Esophagus squamous epithelium (tissue), 5 donors: ENCODE data around the gene TMF1. TPM values are rescaled to one million over a fixed set of nuclear protein-coding genes. Genes with fewer than 3 reads are reported as not detected.
A peak's percentile ranks its signal among the peaks of the same experiment; 100 is the strongest.

Experiments used
- DNase-seq: peaks from one replicate; lab custom pipeline; 2025; lab: John Stamatoyannopoulos, UW
- H3K27ac ChIP-seq, 4 donors: fragments of 200-600 bp; sonication (generic); one replicate each; pipeline ENCODE4 v1.5.1; 2016 to 2019; ENCODE audit warnings: mild to moderate bottlenecking in 1 of 4
- H3K27me3 ChIP-seq, 4 donors: fragments of 200-600 bp; sonication (generic); 1 replicate in 3 of 4; 2 replicates in 1 of 4; pipeline versions ENCODE4 v1.5.1 to v1.6.0; 2017 to 2021; ENCODE audit warnings: antibody characterized with exemption in 1 of 4
- H3K36me3 ChIP-seq, 3 donors: fragments of 200-600 bp; sonication (generic); one replicate each; pipeline ENCODE4 v1.5.1; 2016 to 2019
- H3K4me1 ChIP-seq, 3 donors: fragments of 200-600 bp; sonication (generic); one replicate each; pipeline ENCODE4 v1.5.1; 2017 to 2019
- H3K4me3 ChIP-seq, 4 donors: fragments of 200-600 bp; sonication (generic); 1 replicate in 3 of 4; 2 replicates in 1 of 4; pipeline ENCODE4 v1.5.1; 2016 to 2019; ENCODE audit warnings: mild to moderate bottlenecking in 2 of 4, moderate library complexity in 1 of 4
- H3K9me3 ChIP-seq, 3 donors: fragments of 200-600 bp; sonication (generic); one replicate each; pipeline ENCODE4 v1.5.1; 2016 to 2019
- CTCF ChIP-seq, 6 experiments: fragments of 450-650 bp in 4 of 6; fragments of 200-600 bp in 2 of 6; sonication (generic) in 2 of 6; IDR thresholded peaks; one replicate each; pipeline ENCODE4 v1.5.1; 2016 to 2019; ENCODE audit warnings: antibody characterized with exemption in 6 of 6, mild to moderate bottlenecking in 4 of 6, moderate library complexity in 4 of 6
- POLR2A ChIP-seq, 4 donors: fragments of 450-650 bp; IDR thresholded peaks; one replicate each; pipeline ENCODE4 v1.6.1; 2017; ENCODE audit warnings: antibody characterized with exemption in 4 of 4, mild to moderate bottlenecking in 4 of 4, moderate library complexity in 3 of 4
- WGBS, 2 donors: methylation state at CpG; one replicate each; pipeline ENCODE4 v1.1.5; 2018; 5-methylcytosine and 5-hydroxymethylcytosine counted together
- intact Hi-C: fragments of 100-400 bp; cut with DNase I; formaldehyde crosslinking; loops from one replicate; pipeline ENCODE4 v1.15.0; 2022
- small RNA-seq, 4 donors: library from RNA; depleted of rRNA; stranded (forward); fragments of <200 nt; gene quantifications; one replicate each; pipeline ENCODE3, GENCODE V24; 2016
- total RNA-seq, 4 donors: library from RNA; depleted of rRNA; stranded (reverse); fragments of >200 nt; gene quantifications; one replicate each; pipeline ENCODE4 v1.1.0, GENCODE V29; 2016
- donor health status: DM: yes; HTN: yes; CAD: no.

Gene TMF1
- total RNA-seq, 4 donors from 2014 or later: 13.3 to 30.1 (median 19.4) TPM

- intact Hi-C loops: no loop called here
Observed at GRCh38 chr3:68972358-68972979, 79.7 kb downstream of the TMF1 start.

More at GRCh38 chr3:68972358-68972979, 79.7 kb downstream of the TMF1 start:
- WGBS, 2 donors: 36 to 43% methylated on average over 11 of the region's 11 CpGs
- TF ChIP-seq CTCF (IDR thresholded peaks at IDR 0.05) (peak in 5 of 6 experiments; percentile 19 to 58 (median 38)), POLR2A (IDR thresholded peaks at IDR 0.05) (no peak)
- Histone ChIP-seq H3K36me3 (peaks cover 0 to 28% (median 0%) of the 10 kb centered on the region in 3 donors), H3K27me3 (peaks cover 0 to 10% (median 0%) of the 10 kb centered on the region in 4 donors), H3K9me3 (no peaks in the 10 kb centered on the region), H3K4me1 (no peaks in the 10 kb centered on the region), H3K27ac (no peak overlapping the region), H3K4me3 (no peak overlapping the region)
- DNase-seq: no peak

Small RNAs within 50 kb of the gene (small RNA-seq; reads per million reads assigned to genes)
- gene MIR3136: 0 to 0.89 (median 0.04) reads per million in 4 donors

Other genes starting within 250 kb of the TMF1 start
- gene TAFA4, start 119.8 kb downstream of the TMF1 start, total RNA-seq: under 1 TPM in 2 of 4 donors, not detected in 2; 0.19 to 0.59 TPM
- 10 to 100 TPM in 3 of 4 donors, 1 to 10 TPM in 1; 8.3 to 47.3 (median 20.4) TPM for gene EOGT, start 38.6 kb downstream of the TMF1 start, total RNA-seq
- gene UBA3, start 28.0 kb upstream of the TMF1 start, total RNA-seq: 10 to 100 TPM; 33.3 to 63.3 (median 52.7) TPM
- gene ARL6IP5, start 32.6 kb upstream of the TMF1 start, total RNA-seq: 100 to 1,000 TPM in 1 of 4 donors, 10 to 100 TPM in 3; 35.9 to 101 (median 63.0) TPM
- under 1 TPM in 1 of 4 donors, not detected in 3; under 0.01 TPM for gene LMOD3, start 70.3 kb upstream of the TMF1 start, total RNA-seq